ENCODE measurements around the gene CIC.
A peak's percentile ranks its signal among the peaks of the same experiment; 100 is the strongest.

GRCh38 chr19:42242512-42243409 lies 26.3 kb upstream of the CIC start, which contains the start of gene GSK3A:
- TF ChIP-seq, protein P1, sequence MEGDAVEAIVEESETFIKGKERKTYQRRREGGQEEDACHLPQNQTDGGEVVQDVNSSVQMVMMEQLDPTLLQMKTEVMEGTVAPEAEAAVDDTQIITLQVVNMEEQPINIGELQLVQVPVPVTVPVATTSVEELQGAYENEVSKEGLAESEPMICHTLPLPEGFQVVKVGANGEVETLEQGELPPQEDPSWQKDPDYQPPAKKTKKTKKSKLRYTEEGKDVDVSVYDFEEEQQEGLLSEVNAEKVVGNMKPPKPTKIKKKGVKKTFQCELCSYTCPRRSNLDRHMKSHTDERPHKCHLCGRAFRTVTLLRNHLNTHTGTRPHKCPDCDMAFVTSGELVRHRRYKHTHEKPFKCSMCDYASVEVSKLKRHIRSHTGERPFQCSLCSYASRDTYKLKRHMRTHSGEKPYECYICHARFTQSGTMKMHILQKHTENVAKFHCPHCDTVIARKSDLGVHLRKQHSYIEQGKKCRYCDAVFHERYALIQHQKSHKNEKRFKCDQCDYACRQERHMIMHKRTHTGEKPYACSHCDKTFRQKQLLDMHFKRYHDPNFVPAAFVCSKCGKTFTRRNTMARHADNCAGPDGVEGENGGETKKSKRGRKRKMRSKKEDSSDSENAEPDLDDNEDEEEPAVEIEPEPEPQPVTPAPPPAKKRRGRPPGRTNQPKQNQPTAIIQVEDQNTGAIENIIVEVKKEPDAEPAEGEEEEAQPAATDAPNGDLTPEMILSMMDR (IDR thresholded peaks at IDR 0.05 in 4 of 5, conservative IDR thresholded peaks at IDR 0.05 in 1 of 5) = peak in 1 of 5 experiments; percentile 17
- TF ChIP-seq POLR2A (IDR thresholded peaks at IDR 0.05) = peak; percentile 90 to 92
